ENCODE data around the gene WDR46. TPM values are rescaled to one million over a fixed set of nuclear protein-coding genes. Genes with fewer than 3 reads are reported as not detected.
A peak's percentile ranks its signal among the peaks of the same experiment; 100 is the strongest.

WDR46 gene
- total RNA-seq, 1 experiment from 2014 or later = 90.6 TPM

DNA sequence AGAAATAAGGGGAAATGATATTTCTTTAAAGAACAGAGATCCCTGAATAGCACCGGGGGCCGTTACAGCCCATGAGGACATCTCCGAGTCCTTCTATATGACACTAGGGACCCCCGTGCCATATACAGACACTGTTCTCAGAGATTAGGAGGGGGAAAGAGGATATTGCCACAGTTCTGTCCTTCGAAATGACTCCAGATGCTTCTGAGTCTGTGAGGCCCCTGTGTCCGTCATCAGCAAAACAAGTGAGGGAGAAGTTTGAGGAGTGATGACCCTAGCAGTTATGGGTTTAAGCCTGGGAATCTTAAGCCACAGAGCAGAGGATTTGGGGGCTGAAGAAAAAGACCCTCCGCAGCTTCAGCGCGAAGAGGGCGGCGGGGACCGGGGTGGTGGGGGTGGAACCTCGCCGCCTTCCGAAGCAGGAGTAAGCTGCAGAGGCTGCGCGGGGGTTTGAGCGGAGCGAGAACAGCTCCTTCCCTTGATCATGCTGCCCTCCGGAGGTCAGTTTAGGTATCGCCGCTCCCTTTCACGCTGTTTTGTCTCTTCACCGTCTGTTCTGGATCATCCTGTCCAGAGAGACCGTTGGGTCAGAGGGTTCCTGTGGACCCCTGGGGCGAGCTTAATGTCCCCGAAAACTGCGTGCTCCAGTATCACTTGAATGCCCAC, 40.9 kb downstream of the WDR46 start:
- H3K9me2 ChIP-seq (ENCODE audit: insufficient read depth) = no peaks in the 10 kb centered on the region
- ChIA-PET RAD21 (ENCODE audit: low non-redundant PET in 1 of 2, low total read pairs in 2 of 2, uncharacterized antibody in 2 of 2, unreplicated experiment in 2 of 2) (interaction anchor here (0.6 to 1.4 kb wide), 6 partner anchors 40 to 124 kb away, joined by 3 to 6 read pairs (median 4); partner anchors contain the start of gene RING1 (in 1 of the 2)), POLR2A (interaction anchor here (0.6 to 4.0 kb wide), 10 partner anchors 9 to 276 kb away, joined by 3 to 24 read pairs (median 6); partner anchors contain the start of genes B3GALT4, RPS18 and VPS52), CTCF (interaction anchor here (0.6 to 4.3 kb wide), 23 partner anchors 8 to 315 kb away, joined by 3 to 49 read pairs (median 5); partner anchors contain the start of genes HLA-DPB1, HSD17B8, RING1 and RPS18)
- TF ChIP-seq TCF7L2 (IDR thresholded peaks at IDR 0.05; ENCODE audit: borderline replicate concordance, extremely low read depth, insufficient read depth, insufficient read length) = no peak
- peak; percentile 94 for TF ChIP-seq RAD21 (IDR thresholded peaks at IDR 0.05; ENCODE audit: low read depth)
- TF ChIP-seq, protein P1, sequence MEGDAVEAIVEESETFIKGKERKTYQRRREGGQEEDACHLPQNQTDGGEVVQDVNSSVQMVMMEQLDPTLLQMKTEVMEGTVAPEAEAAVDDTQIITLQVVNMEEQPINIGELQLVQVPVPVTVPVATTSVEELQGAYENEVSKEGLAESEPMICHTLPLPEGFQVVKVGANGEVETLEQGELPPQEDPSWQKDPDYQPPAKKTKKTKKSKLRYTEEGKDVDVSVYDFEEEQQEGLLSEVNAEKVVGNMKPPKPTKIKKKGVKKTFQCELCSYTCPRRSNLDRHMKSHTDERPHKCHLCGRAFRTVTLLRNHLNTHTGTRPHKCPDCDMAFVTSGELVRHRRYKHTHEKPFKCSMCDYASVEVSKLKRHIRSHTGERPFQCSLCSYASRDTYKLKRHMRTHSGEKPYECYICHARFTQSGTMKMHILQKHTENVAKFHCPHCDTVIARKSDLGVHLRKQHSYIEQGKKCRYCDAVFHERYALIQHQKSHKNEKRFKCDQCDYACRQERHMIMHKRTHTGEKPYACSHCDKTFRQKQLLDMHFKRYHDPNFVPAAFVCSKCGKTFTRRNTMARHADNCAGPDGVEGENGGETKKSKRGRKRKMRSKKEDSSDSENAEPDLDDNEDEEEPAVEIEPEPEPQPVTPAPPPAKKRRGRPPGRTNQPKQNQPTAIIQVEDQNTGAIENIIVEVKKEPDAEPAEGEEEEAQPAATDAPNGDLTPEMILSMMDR (IDR thresholded peaks at IDR 0.05 in 2 of 3, conservative IDR thresholded peaks at IDR 0.05 in 1 of 3; ENCODE audit: borderline replicate concordance in 1 of 3, insufficient read depth in 1 of 3, low read depth in 2 of 3, low read length in 2 of 3) = peak; percentile 76 to 85 (median 78)
- intact Hi-C loops (cut with micrococcal nuclease) = loop anchor here (1.0 to 2.0 kb wide), 4 partner anchors 43 to 234 kb away; partner anchors contain the start of gene HSD17B8
- no peaks in the 10 kb centered on the region for H3K79me2 ChIP-seq (ENCODE audit: insufficient read depth, low read length)
- no TSS peak for BruUV-seq (replicated peaks)
- peak overlapping the region; percentile 88 for H3K9ac ChIP-seq (ENCODE audit: low read length)
- peak overlapping the region; percentile 68 for H2AFZ ChIP-seq (ENCODE audit: low read depth, low read length, poor library complexity, severe bottlenecking)
- H3K27ac ChIP-seq (ENCODE audit: low read depth, low read length) = peak overlapping the region; percentile 74
- H3K9me3 ChIP-seq (ENCODE audit: control insufficient read depth in 1 of 2, insufficient read depth in 1 of 2, low read depth in 1 of 2, low read length in 2 of 2) = no peaks in the 10 kb centered on the region
- peak overlapping the region; percentile 74 to 85 for H3K4me3 ChIP-seq (replicated peaks in 1 of 2; ENCODE audit: low read depth in 1 of 2, low read length in 2 of 2)
- no peaks in the 10 kb centered on the region for H3K36me3 ChIP-seq (ENCODE audit: control insufficient read depth in 1 of 2, insufficient read depth in 2 of 2, low read length in 2 of 2)
- ATAC-seq = peak; percentile 57
- DNase-seq (ENCODE audit: low read depth, low spot score) = peak; percentile 76
- peaks cover 16 to 37% of the 10 kb centered on the region in 2 experiments for H3K4me1 ChIP-seq (ENCODE audit: control insufficient read depth in 1 of 2, insufficient read depth in 2 of 2, low read length in 2 of 2)
- peak overlapping the region; percentile 99 for H3K4me2 ChIP-seq (ENCODE audit: low read length)
- H3K27me3 ChIP-seq (ENCODE audit: insufficient read depth, low read length) = no peaks in the 10 kb centered on the region
- H4K20me1 ChIP-seq (ENCODE audit: insufficient read depth) = no peaks in the 10 kb centered on the region

DNA sequence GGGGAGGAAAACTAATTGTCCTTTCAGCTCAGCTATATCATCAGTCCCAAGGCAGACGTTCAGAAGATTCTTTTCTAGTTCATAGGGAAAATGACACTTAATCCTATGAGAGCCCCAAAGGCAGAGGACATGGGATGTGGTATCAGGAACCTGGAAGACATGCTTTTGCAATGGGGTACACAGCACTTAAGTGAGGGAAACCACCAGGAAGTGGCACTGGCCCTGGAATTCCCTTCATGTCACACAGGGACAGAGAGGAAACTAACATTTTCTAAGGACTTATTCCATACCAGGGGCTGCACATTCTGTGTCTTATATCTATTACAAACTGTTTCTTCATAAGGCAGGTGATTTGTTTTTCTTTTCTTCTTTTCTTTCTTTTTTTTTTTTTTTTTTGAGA, 45.6 kb downstream of the WDR46 start:
- Histone ChIP-seq H3K79me2 (ENCODE audit: insufficient read depth, low read length) (no peaks in the 10 kb centered on the region), H3K9me2 (ENCODE audit: insufficient read depth) (no peaks in the 10 kb centered on the region), H3K27me3 (ENCODE audit: insufficient read depth, low read length) (no peaks in the 10 kb centered on the region), H3K9me3 (ENCODE audit: control insufficient read depth in 1 of 2, insufficient read depth in 1 of 2, low read depth in 1 of 2, low read length in 2 of 2) (no peaks in the 10 kb centered on the region), H3K4me2 (ENCODE audit: low read length) (no peak overlapping the region), H3K4me1 (ENCODE audit: control insufficient read depth in 1 of 2, insufficient read depth in 2 of 2, low read length in 2 of 2) (peaks cover 6 to 16% of the 10 kb centered on the region in 2 experiments; a peak in 3 of 4 replicates), H3K9ac (ENCODE audit: low read length) (no peak overlapping the region), H3K36me3 (ENCODE audit: control insufficient read depth in 1 of 2, insufficient read depth in 2 of 2, low read length in 2 of 2) (no peaks in the 10 kb centered on the region), H2AFZ (ENCODE audit: low read depth, low read length, poor library complexity, severe bottlenecking) (no peak overlapping the region), H3K27ac (ENCODE audit: low read depth, low read length) (no peak overlapping the region), H3K4me3 (replicated peaks in 1 of 2; ENCODE audit: low read depth in 1 of 2, low read length in 2 of 2) (no peak overlapping the region), H4K20me1 (ENCODE audit: insufficient read depth) (no peaks in the 10 kb centered on the region)
- no peak for DNase-seq (ENCODE audit: low read depth, low spot score)
- no peak for ATAC-seq
- ChIA-PET POLR2A (no interaction called here), CTCF (no interaction called here), RAD21 (ENCODE audit: low non-redundant PET in 1 of 2, low total read pairs in 2 of 2, uncharacterized antibody in 2 of 2, unreplicated experiment in 2 of 2) (no interaction called here)
- TF ChIP-seq JUND (IDR thresholded peaks at IDR 0.05) (no peak), SIN3A (IDR thresholded peaks at IDR 0.05; ENCODE audit: low read depth) (no peak)
- TF ChIP-seq, protein P2, sequence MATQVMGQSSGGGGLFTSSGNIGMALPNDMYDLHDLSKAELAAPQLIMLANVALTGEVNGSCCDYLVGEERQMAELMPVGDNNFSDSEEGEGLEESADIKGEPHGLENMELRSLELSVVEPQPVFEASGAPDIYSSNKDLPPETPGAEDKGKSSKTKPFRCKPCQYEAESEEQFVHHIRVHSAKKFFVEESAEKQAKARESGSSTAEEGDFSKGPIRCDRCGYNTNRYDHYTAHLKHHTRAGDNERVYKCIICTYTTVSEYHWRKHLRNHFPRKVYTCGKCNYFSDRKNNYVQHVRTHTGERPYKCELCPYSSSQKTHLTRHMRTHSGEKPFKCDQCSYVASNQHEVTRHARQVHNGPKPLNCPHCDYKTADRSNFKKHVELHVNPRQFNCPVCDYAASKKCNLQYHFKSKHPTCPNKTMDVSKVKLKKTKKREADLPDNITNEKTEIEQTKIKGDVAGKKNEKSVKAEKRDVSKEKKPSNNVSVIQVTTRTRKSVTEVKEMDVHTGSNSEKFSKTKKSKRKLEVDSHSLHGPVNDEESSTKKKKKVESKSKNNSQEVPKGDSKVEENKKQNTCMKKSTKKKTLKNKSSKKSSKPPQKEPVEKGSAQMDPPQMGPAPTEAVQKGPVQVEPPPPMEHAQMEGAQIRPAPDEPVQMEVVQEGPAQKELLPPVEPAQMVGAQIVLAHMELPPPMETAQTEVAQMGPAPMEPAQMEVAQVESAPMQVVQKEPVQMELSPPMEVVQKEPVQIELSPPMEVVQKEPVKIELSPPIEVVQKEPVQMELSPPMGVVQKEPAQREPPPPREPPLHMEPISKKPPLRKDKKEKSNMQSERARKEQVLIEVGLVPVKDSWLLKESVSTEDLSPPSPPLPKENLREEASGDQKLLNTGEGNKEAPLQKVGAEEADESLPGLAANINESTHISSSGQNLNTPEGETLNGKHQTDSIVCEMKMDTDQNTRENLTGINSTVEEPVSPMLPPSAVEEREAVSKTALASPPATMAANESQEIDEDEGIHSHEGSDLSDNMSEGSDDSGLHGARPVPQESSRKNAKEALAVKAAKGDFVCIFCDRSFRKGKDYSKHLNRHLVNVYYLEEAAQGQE (IDR thresholded peaks at IDR 0.05; ENCODE audit: low read depth) = no peak
- TF ChIP-seq, protein P3, sequence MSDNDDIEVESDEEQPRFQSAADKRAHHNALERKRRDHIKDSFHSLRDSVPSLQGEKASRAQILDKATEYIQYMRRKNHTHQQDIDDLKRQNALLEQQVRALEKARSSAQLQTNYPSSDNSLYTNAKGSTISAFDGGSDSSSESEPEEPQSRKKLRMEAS (IDR thresholded peaks at IDR 0.05) = no peak
- no TSS peak for BruUV-seq (replicated peaks)
- intact Hi-C loops (cut with micrococcal nuclease) = no loop called here

All from HCT116 (cell line).